Urothelium cell line (cell line): ENCODE data around the gene HYAL1.

Experiments
- DNase-seq: peaks from one replicate; pipeline ENCODE4 v3.0.0; 2011; ENCODE audit warnings: low spot score, mixed read lengths
- FAIRE-seq: peaks from 2 replicates; lab custom pipeline; 2011; peaks lifted over from hg19 to GRCh38; lab: Jason Lieb, UNC

Gene HYAL1, protein sequence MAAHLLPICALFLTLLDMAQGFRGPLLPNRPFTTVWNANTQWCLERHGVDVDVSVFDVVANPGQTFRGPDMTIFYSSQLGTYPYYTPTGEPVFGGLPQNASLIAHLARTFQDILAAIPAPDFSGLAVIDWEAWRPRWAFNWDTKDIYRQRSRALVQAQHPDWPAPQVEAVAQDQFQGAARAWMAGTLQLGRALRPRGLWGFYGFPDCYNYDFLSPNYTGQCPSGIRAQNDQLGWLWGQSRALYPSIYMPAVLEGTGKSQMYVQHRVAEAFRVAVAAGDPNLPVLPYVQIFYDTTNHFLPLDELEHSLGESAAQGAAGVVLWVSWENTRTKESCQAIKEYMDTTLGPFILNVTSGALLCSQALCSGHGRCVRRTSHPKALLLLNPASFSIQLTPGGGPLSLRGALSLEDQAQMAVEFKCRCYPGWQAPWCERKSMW

DNA sequence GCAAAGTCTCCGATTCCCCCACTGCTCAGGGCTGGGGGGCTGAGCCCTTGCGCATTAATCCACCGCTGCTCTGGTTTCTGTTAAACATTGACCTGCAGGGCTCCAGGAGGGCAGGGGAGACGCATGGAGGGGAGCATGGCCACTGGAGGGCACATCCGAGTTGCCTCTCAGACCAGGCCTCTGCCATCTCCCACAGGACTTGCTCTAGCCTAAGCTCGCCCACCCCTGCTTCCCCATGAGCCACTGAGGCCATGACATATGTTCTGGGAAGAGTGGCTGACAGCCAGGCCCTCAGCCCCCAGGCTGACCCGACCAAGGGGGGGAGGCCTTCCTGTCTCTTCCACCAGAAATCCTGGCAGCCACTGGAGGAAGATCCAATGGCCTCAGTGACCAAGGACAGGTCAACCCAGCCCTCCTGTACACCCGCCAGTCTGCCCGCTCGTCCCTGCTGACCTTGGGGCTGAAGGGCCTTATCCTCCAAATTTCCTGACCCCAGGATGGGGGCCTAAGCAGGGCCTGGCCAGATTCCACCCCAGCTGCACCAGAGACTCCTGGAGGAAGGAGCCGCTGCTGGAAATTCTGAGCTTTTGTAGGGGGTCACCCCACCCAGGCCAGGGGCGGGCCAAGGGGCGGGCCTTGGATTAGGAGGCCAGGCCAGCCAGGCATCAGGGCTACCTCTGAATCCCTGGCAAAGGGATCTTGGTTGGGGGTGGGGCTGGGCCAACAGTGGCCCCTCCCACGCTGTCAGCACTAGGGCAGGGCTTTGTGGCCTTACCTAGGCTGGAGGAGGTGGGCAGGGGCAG, at the start of gene HYAL1:
Gene HYAL1 (minus strand): TSS at position 562 of the 803 bp plus-strand sequence. CDS start 618 bp downstream, outside the sequence.
- DNase-seq (no peak), FAIRE-seq (no peak)

DNA sequence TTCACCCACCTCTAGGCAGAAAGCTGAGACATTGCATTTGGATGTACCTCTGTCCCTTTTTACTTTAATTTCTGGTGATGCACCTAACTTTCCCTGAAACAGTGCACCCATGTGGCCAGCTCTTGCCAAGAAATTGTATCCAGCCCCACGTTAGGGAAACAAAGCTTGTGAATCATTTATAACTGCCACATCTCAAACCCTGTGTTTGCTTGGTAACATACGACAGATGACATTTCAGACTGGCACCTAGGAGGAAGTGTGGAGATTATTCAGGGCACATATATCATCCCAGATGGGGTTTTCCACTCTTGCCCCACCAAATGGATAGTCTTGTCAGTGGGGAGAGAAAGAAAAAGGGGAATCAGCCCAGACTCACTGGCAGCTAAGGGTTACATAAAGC, 49.4 kb upstream of the HYAL1 start:
- FAIRE-seq (no peak), DNase-seq (no peak)

DNA sequence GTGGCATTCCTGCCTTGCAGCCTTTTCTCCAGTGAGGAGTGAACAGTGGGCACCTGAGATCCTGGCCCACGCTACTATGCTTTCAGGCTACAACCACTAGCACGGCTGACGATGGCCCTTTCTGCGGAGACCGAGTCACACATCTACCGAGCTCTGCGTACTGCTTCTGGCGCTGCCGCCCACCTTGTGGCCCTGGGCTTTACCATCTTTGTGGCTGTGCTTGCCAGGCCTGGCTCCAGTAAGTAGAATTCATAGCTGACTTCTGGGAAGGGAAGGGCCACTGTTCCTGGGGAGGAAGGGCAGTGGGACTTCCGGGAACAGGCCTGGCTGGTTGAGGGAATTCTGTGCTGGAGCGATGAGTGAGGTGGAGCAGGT, 47.9 kb upstream of the HYAL1 start:
- DNase-seq, result no peak
- FAIRE-seq, result no peak

DNA sequence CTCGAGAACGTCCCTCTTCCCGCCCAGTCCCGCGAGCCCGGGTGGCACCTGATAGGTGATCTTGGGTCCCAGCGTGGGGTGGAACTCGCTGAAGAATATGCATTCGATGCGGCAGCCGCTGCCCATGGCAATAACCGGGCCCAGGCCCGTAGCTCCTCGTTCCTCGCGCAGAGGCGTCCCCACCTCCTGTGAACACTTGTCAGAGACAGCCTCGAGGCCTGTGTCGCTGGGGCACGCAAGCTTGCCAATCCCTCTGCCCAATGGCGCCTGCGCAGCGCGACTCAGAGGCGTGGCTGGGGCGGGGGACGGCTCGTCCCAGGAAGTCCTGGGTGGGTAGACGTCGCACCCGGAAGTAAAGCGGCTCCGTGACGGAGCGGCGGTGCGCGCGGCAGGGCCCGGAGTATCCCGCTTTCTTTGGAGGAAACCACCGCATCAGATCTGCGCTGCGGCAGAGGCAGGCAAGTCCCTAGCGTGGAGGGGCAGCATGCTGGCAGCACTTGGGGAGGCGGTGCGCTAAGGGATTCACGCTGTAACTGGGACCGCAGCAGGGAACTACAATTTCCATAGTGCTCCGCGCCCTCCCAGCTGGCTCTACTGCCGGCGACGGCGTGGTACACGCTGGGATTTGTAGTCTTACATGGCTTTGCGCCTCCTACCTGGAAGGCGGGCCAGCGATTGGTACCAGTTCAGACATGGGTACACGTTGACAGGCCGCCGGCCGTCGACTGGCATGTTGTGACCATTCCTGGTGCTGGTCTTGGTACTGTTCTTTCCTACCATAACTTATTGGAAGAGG, 47.4 kb upstream of the HYAL1 start, which contains the start of the genes CYB561D2 and NPRL2:
Gene CYB561D2 (plus strand): TSS at position 336 of the 796 bp plus-strand sequence. CDS start 572 bp downstream, outside the sequence.
Gene NPRL2 (minus strand): TSS at position 249 of the 796 bp plus-strand sequence. CDS start 123 bp downstream, at position 126.
- FAIRE-seq, result peak; percentile 97
- peak; percentile 98 for DNase-seq

DNA sequence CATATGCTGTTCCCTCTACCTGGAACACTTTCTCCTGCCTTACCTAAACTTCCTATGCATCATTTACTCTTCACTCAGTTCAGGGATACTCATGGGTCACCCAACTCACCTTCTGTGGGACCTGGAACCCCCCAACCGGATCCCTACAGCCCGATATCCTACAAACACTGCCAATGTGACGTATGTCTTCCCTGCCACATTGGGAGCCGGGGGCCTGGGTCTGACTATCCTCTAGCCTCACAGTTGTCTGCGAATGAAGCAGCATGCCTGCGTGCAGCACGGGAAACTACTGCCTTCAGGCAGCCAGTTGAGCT, 46.8 kb upstream of the HYAL1 start:
- no peak for DNase-seq
- no peak for FAIRE-seq

DNA sequence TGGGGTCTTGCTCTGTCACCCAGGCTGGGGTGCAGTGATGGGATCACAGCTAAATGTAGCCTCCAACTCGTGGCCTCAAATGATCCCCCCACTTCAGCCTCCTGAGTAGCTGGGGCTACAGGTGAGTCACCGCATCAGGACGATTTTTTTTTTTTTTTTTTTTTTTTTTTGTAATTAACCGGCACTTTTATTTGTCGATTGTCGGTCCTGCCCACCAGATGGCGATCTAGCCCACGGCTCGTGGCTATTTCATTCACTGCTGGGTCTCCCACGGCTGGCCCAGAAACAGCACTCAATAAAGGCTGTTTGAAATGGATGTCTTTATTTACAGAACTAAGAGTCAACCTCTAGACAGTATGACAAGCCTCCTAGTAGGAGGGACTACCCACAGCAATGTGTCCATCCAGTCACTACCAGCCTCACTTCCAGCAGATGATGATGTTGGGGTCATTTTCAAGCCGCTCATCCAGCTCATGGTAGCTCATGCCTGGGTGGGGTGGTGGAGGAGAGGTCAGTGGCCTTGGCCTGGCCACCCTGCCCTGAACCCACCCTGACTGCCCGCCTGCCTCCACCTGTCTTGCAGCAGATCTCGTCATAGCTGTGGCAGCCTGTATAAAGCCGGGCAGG, 43.9 kb upstream of the HYAL1 start:
- FAIRE-seq, result peak; percentile 9
- peak; percentile 72 for DNase-seq

DNA sequence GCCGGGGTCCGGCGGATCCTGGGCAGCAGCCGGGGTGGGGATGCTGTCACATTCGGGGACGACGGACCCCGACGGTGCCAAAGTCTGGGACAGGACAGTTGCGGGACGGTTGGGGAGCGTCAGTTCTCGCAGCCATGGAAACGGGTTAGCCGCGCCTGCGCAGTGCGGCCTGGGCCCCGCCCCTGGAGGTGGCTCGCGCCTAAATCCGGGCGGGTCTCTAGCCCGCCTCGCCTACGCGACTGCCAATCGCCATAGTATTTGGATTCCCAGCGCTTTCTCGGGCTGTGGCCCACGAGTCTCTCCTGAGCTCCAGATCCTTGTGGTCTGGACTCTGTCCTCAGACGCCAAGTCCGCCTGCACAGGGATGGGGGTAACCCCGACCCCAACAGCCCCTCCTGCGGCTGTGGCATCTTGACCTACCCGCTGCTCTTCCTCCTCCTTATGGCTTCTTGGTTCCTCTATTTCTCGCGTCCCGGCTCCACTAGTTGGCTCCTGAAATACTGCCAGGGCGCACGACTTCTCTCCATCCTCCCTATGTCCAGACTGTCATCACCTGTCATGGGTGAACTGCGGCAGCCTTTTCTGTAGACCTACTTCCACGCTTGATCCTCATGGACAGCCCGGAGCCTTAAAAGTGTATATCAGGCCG, 42.3 kb upstream of the HYAL1 start, which contains the start of gene ZMYND10:
Gene ZMYND10 (minus strand): TSS at position 147 of the 649 bp plus-strand sequence. CDS start 153 bp downstream, outside the sequence.
- peak; percentile 63 for DNase-seq

DNA sequence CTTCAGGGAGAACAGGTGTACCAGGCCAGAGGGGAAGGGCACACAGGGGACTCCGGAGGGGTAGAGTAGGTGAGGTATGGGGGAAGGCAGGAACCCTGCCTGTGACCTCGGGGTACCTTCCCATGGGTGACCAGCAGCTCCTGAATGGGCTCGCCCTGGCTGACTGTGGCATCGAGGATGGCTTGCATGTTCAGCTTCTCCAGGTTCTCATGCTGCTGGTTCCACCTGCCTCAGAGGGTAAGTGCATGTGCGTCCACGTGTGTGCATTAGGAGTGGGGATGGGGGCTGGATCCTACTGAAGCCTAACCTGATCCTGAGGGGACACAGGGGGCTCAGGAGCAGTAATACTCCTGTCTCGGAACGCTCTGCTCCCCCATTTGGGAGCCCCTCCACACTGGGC, 41.6 kb upstream of the HYAL1 start:
- DNase-seq, result no peak
- FAIRE-seq, result no peak

More for the DNA sequence above, 42.3 kb upstream of the HYAL1 start, which contains the start of gene ZMYND10:
- FAIRE-seq, result peak; percentile 27

DNA sequence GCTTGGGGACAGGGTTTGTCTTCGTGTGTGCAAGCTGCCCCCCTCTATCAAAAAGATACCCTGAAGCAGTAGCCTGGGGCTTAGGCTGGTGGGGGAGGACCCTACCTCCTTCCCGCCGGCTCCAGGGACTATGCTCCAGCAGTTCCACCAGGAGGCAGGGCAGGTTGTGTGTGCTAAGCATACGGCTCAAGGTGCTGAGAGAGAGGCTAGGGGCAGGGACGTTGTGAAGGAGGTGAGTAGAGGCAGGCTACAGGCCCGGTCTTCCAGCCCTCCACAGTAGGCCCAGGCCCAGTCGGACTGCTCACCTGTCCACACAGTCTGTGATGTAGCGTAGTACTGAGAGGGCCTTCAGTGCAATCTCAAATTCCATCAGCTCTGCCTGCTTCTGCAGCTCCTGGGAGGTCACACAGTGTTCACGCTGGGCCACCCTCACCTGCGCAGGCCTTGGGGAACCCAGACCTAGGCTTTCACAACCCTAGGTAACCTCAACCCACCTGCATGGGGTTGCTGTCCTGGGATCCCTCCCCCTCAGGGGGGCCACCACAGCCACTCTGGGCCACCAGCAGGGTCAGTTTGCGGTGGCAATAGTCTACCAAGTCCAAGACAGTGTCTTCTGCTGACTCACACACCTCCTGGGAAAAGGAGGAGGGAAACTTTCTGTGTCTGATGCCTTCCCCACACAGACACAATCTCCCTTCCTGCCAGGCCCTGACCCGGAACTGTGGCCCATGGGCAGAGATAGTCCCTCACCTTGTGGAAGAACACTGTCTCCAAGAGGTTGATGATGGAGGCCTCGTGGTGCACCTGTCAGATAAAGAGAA, 39.6 kb upstream of the HYAL1 start:
- FAIRE-seq, result no peak
- DNase-seq, result no peak

DNA sequence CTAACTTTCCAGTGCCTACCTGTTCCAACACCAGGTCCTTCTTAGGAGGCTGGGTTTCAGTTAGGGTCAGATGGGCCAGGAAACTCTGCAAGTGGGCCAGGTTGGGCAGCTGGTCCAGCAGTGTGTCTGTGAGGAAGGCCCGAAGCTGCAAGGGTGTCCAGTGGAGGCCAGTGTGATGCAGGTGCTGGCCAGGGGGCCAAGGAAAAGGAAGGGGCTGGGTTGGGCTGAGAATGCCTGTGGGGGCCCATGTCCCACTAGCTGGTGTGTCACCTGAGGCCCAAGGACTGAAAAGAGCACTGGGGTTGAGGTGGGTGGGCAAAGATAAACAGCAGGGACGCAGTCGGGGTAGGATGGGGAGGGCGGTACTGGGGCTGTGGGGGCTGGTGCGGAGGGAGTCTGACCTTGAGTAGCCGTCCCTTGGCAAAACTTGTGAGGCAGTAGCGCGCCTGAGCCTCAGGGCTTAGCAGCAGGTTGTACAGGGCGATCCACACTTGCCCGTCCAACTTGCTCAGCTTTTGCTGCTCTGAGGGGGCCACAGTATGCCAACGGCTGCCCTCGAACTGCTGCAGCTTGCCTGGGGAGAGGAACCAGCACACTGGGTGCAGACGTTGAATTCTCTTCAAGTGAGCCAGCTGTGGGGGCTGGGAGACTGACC, 38.7 kb upstream of the HYAL1 start:
- DNase-seq, result no peak
- FAIRE-seq, result no peak

DNA sequence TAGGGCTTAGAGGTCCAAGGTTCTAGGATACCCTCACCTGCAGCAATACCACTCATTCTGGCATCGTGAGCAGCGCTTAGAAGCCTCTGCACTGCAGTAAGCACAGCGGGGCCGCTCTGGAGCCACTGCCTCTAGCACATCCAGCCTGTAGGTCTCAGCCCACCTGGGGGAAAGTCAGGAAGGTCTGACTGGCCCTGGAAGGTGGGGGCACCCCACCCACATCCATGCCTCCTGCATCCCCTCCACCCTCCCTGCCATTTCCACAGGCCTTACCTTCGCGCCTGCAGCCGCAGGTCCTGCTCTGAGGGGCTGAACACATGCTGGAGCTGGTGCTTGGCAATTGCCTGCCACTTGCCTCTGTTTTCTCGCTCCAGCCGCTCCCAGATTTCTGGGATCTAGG, 38.2 kb upstream of the HYAL1 start:
- no peak for DNase-seq
- FAIRE-seq, result no peak

DNA sequence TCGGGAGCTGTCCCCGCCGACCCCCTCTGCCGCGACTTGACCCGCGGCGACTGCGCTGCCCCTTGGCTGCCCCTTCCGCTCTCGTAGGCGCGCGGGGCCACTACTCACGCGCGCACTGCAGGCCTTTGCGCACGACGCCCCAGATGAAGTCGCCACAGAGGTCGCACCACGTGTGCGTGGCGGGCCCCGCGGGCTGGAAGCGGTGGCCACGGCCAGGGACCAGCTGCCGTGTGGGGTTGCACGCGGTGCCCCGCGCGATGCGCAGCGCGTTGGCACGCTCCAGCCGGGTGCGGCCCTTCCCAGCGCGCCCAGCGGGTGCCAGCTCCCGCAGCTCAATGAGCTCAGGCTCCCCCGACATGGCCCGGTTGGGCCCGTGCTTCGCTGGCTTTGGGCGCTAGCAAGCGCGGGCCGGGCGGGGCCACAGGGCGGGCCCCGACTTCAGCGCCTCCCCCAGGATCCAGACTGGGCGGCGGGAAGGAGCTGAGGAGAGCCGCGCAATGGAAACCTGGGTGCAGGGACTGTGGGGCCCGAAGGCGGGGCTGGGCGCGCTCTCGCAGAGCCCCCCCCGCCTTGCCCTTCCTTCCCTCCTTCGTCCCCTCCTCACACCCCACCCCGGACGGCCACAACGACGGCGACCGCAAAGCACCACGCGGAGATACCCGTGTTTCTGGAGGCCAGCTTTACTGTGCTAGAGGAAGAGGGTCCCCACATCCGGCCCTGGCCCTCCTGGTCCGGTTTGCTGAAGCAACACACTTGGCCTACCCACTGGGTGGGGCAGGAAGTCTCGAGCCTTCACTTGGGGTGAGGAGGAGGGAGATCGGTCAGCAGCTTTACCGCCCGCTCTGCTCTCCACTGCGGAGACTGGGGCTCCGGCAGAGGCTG, 37.3 kb upstream of the HYAL1 start, which contains the start of gene RASSF1:
Gene RASSF1 (minus strand): TSS at position 389 of the 882 bp plus-strand sequence. CDS start 31 bp downstream, at position 358.
- no peak for DNase-seq
- FAIRE-seq, result no peak

DNA sequence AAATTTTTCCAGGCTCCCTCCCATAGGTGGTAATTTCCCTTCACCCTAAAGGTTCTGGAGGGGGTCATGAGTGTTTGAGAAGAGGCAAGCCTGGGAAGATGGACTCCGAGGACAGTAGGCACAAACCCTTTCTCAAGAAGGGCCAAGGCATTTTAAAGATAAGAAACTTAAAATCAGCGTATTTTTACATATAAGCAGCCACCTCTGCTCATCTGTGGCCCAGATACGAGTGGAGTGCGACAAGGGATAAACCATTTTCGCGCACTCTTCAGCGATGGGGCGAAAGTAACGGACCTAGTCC, 36.7 kb upstream of the HYAL1 start:
- FAIRE-seq, result no peak
- DNase-seq, result no peak

DNA sequence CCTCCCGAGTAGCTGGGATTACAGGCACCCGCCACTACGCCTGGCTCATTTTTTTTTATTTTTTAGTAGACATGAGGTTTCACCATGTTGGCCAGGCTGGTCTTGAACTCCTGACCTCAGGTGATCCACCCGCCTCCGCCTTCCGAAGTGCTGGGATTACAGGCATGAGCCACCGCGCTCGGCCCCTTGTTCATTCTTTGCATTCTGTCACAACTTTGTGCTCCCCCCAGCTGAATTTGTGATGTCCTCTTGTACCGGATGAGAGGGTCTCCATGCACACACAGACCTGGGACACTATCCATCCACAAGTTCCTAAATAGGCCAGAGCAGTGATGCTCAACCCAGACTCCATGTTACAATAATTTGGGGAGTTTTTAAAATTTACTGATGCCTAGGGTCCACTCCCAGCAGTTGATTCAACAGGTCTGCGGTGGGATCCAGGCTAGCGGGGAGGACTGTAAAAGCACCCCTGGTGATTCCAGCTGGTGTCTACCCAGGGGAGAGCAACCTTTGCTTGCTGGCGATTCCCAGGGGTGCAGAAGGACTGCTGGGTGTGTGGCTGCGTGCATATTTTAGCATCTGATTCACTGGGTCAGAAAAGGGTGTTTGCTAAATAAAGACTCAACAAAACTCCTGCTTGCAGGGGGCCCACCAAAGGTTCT, 36.2 kb upstream of the HYAL1 start:
- DNase-seq (no peak), FAIRE-seq (no peak)

DNA sequence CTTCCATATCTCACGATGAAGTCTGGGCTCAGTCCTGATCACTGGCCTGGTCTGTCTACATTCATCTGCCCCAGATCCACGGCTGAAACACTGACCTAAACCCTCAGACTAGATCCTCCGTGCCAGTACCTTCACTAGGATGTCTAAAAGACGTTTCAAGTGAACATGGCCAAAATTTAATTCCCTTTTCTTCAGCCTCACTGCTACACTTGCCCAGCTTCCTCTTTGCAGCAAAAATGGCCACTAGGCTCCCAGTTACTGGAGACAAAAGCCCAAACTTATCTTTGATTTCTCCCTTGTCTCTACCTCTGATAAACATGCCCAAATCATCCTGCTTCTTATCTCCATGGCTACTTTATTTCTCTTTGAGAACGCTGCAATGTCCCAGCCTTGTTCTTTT, 35.6 kb upstream of the HYAL1 start:
- DNase-seq (no peak), FAIRE-seq (no peak)

DNA sequence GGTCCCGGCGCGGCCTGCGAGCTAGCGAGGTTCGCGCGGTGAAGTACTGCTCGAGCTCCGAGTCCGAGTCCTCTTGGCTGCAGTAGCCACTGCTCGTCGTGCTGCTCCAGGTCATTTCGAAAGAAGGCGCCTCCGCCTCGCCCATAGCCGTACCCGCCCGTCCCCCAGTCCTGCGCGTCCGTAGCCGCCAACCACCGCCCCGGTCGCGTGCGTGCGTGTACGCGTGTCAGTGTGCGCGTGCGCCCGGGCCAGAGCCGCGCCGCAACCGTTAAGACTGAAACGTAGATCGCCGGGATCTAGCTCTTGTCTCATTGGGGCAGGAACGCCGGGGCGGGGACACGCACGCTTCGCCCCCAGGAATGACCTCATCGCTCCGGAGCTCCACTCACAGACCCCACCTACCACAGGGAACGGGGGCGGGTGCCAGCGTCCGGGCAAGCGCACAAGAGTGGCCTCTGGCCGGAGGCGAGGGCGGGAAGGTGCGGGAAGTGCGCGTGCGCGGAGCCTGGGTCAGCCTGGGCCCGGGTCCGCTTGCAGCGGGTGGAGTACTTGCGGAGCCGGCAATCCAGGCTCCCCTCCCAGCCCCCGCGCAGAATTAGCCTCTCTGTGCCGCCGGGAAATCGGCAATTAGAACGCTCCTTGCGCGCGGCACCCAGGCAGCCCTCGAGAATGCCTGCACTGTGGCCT, 33.9 kb upstream of the HYAL1 start:
- FAIRE-seq (peak; percentile 94), DNase-seq (peak; percentile 99)
